GM12874 (cell line): Measurements from ENCODE around the gene RASA1.

Experiments used
- CTCF ChIP-seq: IDR thresholded peaks from 2 replicates; pipeline ENCODE4 v1.5.1; 2011; ENCODE audit warnings: low read depth, mild to moderate bottlenecking, control low read depth, low read length, moderate library complexity; ENCODE audit not compliant: insufficient read depth

The RASA1 gene

GRCh38 chr5:87298692-87299362, 31.1 kb downstream of the RASA1 start:
- TF ChIP-seq CTCF, result no peak

- no peak for TF ChIP-seq CTCF
These were observed 32.5 kb downstream of the RASA1 start for GRCh38 chr5:87300176-87300575.

GRCh38 chr5:87300744-87301143, 33.1 kb downstream of the RASA1 start:
- TF ChIP-seq CTCF, result no peak

- TF ChIP-seq CTCF, result no peak
These were observed 34.4 kb downstream of the RASA1 start for GRCh38 chr5:87302061-87302460.

- TF ChIP-seq CTCF, result no peak
These were observed 35.6 kb downstream of the RASA1 start for GRCh38 chr5:87303324-87303723.

GRCh38 chr5:87307796-87308423, 40.2 kb downstream of the RASA1 start:
- TF ChIP-seq CTCF, result no peak

GRCh38 chr5:87311405-87312279, 44.0 kb downstream of the RASA1 start:
- no peak for TF ChIP-seq CTCF
